Adipose tissue (tissue), 3 donors: ENCODE measurements around the gene DUSP22. TPM values are rescaled to one million over a fixed set of nuclear protein-coding genes. Genes with fewer than 3 reads are reported as not detected.

ENCODE experiments used
- H3K27ac ChIP-seq: one replicate; pipeline ENCODE4 v1.5.1; 2013; ENCODE audit warnings: low read depth, low read length
- WGBS, 3 donors: extraction: QIAGEN DNeasy Blood & Tissue Kit; methylation state at CpG; one replicate each; pipeline ENCODE4 v1.1.7; 2013; 5-methylcytosine and 5-hydroxymethylcytosine counted together
- polyA plus RNA-seq, 3 donors: library from polyadenylated mRNA; stranded (reverse); fragments of 200-250 nt; gene quantifications; one replicate each; pipeline ENCODE4 v1.2.3, GENCODE V29; 2013
- donor health status: healthy with polysubstance abuse.
- donor health status: Bipolar disorder and iron deficiency.
- donor health status: healthy.

Gene DUSP22
- polyA plus RNA-seq, 3 donors = 38.5 to 58.3 (median 47.0) TPM

DNA sequence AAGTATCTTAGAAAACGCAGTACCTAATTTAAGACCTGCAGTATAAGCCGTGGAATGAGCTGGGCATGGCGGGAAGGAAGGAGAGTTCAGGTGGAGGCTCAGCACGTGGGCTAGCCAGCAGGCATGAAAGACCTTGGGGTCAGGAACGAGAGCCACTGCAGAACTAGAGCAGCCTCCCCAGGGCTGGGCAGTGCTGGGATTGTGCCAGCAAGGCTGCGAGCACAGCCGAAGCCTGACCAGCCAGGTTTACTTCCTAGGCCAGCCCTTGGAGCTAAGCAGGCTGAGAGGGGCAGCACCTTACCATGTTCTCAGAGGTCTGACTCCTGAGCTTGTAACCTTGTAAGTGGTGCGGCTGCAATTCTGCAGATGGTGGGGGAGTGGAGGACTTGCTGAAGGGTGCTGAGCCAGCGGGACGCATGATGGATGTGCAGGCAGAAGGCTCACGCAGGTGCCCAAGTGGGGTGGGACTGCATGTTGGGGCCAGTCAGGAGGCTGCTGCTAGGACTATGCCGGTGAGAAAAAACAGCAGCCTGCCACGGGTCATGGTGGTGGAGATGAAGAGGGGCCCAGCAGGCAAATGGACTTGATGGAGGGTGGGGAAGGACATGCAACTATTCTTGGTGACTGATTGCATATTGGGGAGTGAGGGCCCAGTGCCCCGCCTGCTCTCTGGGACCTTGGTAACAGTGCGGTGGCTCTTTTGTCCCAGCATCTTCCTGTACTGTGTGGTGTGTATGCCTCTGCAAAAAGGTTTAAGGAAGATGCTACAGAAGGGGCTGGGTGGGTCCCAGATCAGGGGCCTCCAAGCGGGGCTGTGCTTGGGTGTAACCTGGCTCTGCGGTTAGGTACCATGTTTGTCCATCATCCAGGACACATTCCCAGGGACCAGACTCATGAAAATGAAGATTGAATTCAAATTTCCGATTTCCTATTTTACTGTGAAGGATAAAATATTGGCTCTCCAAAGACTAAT, 61.6 kb downstream of the DUSP22 start:
- no peak overlapping the region for H3K27ac ChIP-seq
- 83 to 89% (median 85%) methylated on average over 18 of the region's 18 CpGs for WGBS, 3 donors

DNA sequence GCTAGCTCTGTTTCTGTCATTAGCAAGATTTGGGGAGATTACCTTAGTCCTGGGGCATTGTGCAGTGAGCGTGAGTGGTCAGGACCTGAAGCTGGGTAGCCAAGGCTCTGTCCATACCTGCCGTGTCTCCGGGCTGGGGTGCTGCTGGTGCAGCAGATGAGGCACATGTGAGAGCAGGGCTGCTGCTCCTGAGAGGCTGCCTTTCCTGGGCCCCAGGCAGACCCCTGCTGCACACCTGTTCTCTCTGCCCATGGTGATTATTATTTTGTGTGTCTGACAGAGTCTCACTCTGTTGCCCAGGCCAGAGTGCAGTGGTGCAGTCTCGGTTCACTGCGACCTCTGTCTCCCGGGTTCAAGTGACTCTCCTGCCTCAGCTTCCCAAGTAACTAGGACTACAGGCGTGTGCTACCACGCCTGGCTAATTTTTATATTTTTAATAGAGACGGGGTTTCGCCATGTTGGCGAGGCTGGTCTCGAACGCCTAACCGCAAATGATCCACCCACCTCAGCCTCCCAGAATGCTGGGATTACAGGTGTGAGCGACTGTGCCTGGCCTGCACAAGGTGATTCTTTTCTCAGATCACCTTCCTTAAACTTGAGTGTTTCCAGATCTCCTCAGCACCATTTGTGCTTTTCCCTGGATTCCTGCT, 62.5 kb downstream of the DUSP22 start:
- no peak overlapping the region for H3K27ac ChIP-seq
- 89 to 90% (median 90%) methylated on average over 15 of the region's 15 CpGs for WGBS, 3 donors

DNA sequence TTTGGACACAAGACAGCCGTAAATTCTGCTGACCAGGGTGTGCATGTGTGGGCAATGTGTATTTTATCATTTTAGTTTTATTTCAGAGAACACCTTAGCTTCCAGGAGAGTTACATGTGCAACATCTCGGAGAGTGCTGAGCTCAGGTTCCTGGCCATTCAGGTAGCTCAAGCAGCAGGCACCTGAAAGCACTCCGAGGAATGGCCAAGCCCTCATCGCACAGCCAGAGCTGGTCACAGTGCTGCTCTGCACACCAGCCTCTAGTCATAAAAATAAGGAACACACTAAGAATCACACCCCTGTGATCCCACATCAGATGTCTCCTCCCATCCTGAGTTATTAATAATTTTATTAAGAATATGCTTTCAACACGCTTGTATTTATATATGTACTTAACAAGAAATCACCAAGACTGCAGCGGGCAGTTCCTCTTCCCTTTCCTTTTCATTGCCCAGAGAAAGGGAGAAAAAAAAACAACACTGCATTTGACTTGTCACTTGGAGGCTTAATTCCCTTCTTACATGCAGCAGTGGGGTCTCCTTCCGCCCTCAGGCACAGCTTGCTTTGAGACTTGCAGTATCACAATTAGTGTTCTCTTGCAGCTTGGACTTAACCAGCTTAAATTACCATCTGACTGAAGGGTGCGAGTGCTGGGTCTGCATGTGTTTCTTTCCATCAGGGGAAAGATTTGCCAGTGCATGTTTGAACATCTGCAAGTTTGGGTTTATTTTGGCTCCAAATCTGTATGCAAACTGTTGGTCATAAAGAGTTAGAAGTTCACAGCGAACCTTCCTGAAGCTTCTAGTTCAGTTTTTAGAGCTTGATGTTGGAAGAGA, 63.3 kb downstream of the DUSP22 start:
- no peak overlapping the region for H3K27ac ChIP-seq
- whole genome bisulfite sequencing, 3 donors = 75 to 80% (median 78%) methylated on average over 9 of the region's 9 CpGs

DNA sequence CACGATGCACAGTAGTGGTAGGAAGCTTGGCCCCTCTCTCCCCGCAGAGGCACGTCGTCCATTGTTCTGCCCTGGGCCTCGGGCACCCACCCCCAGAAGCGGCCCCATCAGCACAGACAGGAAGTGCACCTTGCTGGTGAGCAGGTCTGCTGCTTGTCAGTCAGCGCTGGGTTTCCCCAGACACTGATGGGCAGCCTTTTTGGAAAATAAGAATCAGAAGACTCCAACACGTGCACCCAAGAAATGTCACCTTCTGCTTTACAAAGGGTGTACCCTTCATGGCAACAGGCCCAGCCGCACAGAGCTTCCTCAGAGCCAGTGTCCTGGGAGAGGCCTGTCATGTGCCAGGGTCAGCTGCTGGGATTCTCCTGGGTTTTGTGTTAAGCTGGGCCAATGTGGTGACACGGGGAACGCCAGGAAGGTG, 64.6 kb downstream of the DUSP22 start:
- no peak overlapping the region for H3K27ac ChIP-seq
- WGBS, 3 donors = 80 to 84% (median 84%) methylated on average over 11 of the region's 11 CpGs

DNA sequence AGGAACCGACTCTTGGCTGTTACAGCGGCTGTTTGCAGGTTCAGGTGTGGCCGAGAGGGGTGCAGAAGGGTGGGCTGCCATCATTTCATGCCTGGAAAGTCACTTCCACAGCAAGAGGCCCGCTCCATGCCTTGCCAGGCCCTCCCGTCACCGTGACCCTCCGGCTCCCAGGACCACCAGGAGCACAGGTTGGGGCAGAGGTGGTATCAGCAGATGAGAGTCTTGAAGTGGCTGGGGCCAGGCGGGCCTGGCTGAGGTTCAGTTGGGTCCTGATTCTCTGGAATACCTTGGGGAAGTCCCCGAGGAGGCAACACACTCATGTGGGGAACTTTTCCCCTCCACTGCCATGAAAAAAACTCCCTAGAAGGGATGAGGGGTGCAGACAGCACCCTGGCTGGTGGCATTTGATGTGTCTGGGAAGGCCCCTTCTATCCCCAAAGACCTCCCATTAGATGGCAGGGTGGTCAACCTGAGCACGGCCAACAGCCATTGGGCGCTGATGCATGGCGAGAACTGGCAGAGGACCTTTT, 65.0 kb downstream of the DUSP22 start:
- WGBS, 3 donors = 83 to 86% (median 85%) methylated on average over 12 of the region's 12 CpGs
- H3K27ac ChIP-seq = no peak overlapping the region

DNA sequence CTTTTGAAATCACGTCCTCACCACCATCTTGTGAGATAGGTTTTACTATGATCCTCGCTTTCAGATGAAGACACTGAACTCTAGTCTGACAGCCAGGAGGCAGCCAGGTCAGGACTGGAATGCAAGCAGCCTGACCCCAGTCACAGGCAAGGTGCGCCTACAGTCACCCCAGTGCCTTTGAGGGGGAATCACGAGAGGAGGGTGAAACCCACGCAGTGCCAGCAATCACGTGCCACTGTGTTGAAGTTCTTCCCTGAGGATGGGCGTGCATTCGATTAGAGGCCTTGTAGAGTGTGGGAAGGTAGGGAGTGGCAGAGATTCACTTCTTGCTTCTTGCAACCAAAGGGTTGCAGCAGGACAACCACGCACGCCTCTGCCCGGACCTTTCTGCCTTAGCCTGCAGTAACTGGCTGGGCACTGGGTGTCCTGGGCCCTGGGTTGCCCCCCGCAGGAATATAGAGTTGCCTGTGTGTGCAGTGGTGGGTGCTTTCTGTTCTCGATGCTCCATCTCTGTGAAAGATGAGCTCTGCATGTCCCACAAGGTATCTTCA, 65.6 kb downstream of the DUSP22 start:
- WGBS, 3 donors = 84 to 86% (median 84%) methylated on average over 13 of the region's 13 CpGs
- H3K27ac ChIP-seq = no peak overlapping the region

DNA sequence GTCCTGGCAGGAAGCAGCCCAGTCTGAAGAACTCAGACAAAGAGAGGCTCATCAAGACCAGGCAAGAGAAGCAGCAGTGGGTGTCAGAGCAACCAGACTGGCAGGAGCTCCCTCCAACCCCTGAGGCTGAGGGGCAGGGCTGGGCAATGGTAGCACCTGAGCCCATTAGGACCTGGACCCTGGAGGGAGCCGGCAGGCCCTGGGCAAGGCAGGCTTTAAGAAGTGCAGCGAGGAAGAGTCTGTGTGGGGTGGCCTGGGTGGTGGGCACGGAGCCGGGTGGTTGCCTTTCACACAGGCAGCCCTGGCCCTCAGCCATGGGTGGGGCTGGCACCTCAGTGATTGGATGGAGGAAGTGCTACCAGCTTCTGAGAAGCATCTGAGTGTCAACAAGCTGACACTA, 66.1 kb downstream of the DUSP22 start:
- WGBS, 3 donors = 80 to 83% (median 82%) methylated on average over 4 of the region's 4 CpGs
- H3K27ac ChIP-seq = no peak overlapping the region

DNA sequence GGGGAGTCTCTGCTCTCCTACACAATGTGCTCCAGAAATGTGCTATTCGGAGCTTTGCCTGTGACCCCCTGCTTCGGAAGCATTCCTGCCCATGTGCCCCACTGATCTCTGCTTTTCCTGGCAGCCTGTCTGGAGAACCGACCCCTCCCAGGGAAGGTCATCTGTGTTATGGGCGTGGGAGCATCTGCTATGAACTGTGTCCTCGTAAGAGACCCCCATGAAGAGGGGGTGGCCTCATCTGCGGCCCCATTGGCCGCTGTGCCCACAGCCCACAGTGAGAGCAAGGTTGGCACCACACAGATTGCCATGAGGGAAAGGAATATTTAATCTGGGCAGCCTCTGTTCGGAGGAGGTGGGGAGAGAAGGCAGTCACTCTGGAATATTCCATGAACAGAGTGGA, 66.6 kb downstream of the DUSP22 start:
- H3K27ac ChIP-seq = no peak overlapping the region
- WGBS, 3 donors = 75 to 77% (median 77%) methylated on average over 8 of the region's 8 CpGs

DNA sequence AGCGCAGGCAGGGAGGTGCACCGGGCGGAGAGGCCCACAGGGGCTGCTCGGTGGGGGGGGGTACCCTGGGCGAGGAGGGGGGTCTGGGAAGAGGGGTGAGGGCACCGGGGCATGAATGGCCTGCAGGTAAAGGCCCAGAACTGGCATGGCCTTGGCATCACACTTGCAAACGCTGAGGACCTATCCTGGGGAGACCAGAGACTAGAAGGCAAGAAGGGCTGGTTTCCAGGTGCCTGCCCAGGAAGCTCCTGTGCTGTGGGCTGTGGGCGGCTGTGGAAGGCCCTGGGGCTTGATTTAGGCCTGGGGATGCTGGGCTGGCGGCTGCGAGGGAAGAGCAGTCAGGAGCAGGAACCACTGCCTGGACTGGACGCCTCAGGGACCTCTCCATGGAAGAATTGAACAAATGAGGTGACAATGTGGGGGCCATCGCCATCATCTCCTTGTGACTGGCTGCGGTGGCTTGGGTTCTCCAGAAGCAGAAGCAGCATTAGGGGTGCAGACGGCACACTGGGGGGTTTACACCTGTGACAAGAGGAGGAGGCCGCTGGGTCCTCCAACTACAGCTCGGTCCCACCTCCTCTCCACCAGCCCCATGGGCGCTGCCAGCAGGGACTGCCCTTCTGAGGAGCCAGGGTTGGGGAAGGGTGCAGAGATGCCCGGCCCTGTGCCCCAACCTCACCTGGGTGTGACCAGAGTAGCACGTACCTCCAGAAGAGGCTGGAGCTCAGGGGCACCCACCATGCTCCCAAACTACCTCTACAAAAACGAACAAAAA, 67.2 kb downstream of the DUSP22 start:
- WGBS, 3 donors = 76 to 80% (median 78%) methylated on average over 19 to 20 of the region's 20 CpGs

DNA sequence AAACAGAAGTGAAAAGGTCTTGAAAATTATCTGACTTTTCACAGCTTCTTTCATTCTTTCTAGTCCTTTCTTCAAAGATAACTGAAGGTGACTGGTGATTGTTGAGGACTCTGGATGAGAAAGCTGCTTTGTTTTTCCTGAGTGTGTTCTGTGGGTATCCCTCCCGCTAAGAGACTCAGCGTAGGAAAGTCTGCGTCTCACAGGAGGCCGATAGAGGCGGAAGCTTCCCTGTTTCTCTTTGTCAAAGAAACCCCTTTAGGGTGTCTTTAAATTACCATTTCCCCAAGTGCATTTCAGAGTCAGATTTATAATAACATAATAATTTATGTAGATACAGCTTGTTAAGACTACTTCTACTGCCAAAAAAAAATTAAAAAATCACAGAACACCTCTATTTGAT, 68.1 kb downstream of the DUSP22 start:
- 83 to 86% (median 86%) methylated on average over 5 of the region's 5 CpGs for WGBS, 3 donors
- no peak overlapping the region for H3K27ac ChIP-seq

More for the DNA sequence above, 67.2 kb downstream of the DUSP22 start:
- no peak overlapping the region for H3K27ac ChIP-seq

DNA sequence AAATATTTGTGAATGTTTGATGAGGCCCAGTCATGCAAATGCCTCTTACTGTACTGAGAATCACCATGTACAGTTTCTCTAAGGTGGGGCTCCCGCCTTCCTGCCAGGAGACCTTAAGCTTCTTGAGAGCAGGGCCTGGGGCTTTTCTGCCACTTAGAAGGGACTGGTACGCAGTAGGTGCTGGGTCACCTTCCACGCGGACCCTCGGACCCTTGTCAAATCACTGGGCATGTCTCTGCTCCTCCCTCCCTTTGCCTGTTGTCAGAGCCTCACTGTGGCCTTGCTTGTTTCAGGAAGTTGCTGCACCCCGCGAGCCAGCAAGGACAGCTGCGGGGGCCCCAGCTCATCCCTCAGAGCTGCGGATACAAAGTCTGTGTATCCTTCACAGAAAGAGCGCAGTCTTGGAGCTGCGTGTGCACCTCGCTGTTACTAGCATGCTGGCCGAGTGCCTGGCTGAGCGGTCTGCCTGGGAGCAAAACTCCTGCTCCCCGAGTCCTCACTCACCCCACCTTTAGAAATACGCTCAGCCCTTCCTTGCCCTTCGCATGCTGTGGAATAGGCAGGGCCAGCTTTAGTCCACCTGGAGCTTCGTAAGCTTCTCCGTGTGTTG, 68.6 kb downstream of the DUSP22 start:
- WGBS, 3 donors = 70 to 73% (median 71%) methylated on average over 19 of the region's 19 CpGs
- H3K27ac ChIP-seq = no peak overlapping the region

DNA sequence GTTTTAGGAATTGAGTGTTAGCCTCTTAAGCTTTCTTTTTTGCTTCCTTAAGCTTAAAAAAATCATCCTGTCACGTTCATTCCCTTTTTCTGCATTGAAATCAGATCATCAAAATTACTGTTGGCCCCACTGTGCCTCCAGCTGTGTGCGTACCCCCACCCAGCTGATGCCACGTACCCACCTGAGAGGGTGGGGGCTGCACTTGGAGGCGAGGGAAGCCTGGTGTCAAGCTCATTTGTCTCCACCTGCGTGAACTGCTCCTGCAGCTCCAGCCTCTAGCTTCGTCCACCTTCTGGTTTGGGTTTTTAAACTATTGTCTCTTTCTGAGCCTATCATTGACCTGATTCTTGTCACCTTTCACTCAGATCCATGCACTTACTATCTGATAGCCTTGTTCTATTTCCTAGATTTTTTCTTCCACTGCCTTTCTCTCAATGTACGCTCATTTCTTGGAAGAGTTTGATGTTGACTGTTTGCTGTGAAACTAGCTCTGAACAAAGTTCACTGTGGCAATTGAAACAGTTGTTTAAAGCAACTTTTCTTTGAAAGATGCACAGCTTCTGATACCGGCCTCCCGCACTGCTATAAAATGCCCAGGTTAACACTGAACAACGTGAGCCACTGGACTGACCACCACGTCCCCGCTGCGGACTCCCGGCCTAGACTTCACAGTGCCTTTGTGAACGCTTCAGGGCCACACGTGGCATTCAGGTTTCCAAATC, 69.3 kb downstream of the DUSP22 start:
- no peak overlapping the region for H3K27ac ChIP-seq
- 75 to 83% (median 83%) methylated on average over 16 of the region's 16 CpGs for WGBS, 3 donors

DNA sequence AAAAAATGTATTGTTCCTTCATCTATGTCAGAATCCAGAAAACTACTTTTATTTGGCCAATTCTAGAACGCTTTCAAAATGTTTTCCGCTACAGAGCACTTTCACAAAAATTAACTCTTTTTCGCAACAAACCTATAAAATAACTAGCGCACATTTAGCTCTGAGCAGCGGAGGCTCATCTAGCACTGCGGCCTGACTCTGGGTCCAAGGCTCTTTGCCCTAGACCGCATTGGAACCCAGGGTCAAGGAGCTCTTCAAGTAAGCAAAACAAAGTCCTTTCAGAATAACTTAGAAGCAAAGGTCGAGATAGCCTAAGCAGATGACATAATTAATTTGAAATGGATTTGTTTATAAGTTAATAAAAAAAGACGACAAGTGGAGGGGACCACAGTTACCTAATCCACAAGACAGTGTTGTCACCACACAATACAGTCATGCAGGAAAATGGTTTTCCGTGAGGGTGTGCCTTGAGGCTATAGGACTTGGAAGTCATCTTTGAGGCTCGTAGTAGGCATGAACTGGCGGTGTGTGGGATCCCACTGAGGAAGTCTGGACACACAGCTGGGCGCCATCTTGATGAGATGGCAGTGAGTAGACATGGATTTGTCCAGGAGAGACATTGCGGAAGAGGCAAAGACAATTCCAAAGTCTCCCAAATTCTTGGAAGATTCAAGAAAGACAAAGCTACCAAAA, 70.1 kb downstream of the DUSP22 start:
- 82 to 85% (median 83%) methylated on average over 14 of the region's 14 CpGs for WGBS, 3 donors
- H3K27ac ChIP-seq = no peak overlapping the region

DNA sequence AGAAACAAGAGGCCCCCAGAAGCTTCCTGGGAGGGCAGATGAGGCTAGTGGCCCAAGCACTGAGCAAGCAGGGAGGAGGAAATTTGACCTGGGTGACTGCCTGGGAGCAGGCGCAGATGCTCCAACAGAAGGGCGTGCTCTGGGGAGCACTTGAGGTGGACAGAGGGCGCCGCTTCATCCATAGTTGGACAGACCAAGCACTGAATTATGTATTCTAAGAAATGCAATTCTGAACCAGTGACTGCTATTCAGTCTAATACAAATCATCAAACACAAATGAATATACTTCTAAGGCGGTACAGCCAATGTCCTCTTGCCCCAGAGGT, 70.6 kb downstream of the DUSP22 start:
- no peak overlapping the region for H3K27ac ChIP-seq
- 84 to 88% (median 86%) methylated on average over 5 of the region's 5 CpGs for WGBS, 3 donors

DNA sequence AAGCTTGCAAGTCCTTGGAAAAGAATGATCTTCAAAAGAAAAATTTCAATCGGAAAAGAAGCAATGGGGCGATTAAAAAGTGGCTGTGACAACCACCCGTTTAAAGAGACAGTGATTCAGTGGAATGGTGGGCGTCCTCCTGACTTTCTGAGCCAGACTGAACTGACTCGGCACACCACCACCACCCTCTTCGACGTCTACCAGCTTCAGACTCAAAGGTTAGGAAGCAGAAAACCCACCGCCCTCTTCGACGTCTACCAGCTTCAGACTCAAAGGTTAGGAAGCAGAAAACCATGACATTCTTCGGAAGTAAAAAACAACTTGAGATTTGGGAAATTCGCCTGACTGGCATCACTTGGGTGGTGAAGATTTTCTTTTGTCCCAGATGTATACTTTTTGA, 71.0 kb downstream of the DUSP22 start:
- no peak overlapping the region for H3K27ac ChIP-seq
- 87 to 91% (median 88%) methylated on average over 12 of the region's 12 CpGs for WGBS, 3 donors

DNA sequence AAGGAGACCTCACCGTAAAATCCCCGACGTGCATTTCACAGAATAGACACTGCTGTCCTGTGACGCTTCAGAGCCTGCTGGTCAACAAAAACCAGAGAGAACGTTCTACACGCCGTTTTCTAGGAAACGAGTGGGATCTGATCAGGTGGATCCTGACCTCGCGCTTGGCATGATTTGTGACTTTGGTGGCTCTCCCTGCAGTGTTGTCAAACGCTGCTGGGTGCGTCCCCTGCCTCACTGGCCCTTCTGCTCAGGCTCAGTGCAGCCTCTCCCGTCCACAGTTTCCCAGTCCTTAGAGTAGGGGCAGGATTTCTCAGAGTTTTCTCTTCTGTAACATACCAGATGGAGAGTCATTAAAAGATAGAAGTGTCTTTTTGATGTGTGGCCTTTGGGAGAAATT, 71.6 kb downstream of the DUSP22 start:
- 89 to 92% (median 92%) methylated on average over 13 of the region's 13 CpGs for WGBS, 3 donors
- H3K27ac ChIP-seq = no peak overlapping the region
